NB4 (cell line): ENCODE measurements around the gene CTNNA3.

Experiments used
- CTCF ChIP-seq: IDR thresholded peaks from one replicate; pipeline ENCODE4 v1.5.1; 2012; ENCODE audit warnings: low read depth, low read length
- MYC ChIP-seq: IDR thresholded peaks from 2 replicates; pipeline ENCODE4 v1.6.1; 2011; ENCODE audit warnings: low read depth, low read length
- POLR2A ChIP-seq: IDR thresholded peaks from 2 replicates; pipeline ENCODE4 v1.6.1; 2011; ENCODE audit warnings: mild to moderate bottlenecking; ENCODE audit not compliant: insufficient read length; ENCODE audit errors: extremely low read depth

DNA sequence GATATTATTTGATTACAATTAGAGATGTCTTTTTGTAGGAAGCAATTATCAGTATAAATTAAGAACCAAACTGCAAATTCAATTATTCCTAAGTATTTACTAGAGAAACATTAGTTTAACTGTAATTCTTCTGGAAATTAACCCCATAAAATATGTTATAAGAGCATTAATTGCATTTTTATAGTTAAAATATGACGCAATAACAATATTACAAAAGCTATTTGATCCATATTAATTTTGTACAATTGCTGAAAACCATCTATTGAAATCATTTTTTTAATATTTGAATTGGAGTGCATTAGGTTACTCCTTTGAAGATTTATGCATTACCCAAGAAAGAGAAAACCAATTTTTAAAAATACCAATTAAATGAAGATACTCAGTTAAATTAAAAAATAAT is 1024.9 kb downstream of the CTNNA3 start:
- TF ChIP-seq POLR2A (no peak), CTCF (no peak), MYC (no peak)
